ENCODE measurements around the gene MPDZ. TPM values are rescaled to one million over a fixed set of nuclear protein-coding genes. Genes with fewer than 3 reads are reported as not detected.
"Not testable (repeated sequence)": the region's sequence is repeated elsewhere in the genome, so short reads cannot be mapped to it uniquely, and the experiment has no call there.

The MPDZ gene
- total RNA-seq, 4 donors from 2014 or later: 3.2 to 16.6 (median 5.3) TPM

DNA sequence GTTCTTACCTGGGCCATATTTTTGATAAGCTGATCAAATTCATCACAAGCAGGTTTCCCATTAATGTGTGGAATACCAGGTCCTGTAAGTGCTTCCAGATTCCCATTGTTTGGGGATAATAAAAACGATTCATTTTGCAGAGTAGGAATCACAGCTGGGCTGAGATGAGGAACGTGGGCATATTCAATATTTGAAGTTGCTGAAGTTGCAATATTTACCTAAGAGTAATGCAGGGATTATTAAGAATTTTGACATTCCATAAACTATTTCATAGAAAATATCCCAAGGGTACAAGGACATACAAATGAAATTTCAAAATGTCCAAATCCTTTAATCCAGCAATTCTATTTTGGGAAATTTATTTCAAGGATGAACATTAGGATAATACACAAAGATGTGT is 55.1 kb downstream of the MPDZ start:
- Histone ChIP-seq H3K36me3 (no peaks in the 10 kb centered on the region), H3K27me3 (no peaks in the 10 kb centered on the region), H3K27ac (no peak overlapping the region), H3K9me3 (no peaks in the 10 kb centered on the region), H3K4me1 (no peaks in the 10 kb centered on the region), H3K4me3 (no peak overlapping the region)
- no peak for DNase-seq
- 32 to 35% methylated on average over 2 of the region's 2 CpGs for WGBS, 2 donors
- intact Hi-C loops (cut with DNase I): no loop called here
- TF ChIP-seq, protein P1, sequence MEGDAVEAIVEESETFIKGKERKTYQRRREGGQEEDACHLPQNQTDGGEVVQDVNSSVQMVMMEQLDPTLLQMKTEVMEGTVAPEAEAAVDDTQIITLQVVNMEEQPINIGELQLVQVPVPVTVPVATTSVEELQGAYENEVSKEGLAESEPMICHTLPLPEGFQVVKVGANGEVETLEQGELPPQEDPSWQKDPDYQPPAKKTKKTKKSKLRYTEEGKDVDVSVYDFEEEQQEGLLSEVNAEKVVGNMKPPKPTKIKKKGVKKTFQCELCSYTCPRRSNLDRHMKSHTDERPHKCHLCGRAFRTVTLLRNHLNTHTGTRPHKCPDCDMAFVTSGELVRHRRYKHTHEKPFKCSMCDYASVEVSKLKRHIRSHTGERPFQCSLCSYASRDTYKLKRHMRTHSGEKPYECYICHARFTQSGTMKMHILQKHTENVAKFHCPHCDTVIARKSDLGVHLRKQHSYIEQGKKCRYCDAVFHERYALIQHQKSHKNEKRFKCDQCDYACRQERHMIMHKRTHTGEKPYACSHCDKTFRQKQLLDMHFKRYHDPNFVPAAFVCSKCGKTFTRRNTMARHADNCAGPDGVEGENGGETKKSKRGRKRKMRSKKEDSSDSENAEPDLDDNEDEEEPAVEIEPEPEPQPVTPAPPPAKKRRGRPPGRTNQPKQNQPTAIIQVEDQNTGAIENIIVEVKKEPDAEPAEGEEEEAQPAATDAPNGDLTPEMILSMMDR (IDR thresholded peaks at IDR 0.05): no peak
- no peak for TF ChIP-seq POLR2A (IDR thresholded peaks at IDR 0.05)

DNA sequence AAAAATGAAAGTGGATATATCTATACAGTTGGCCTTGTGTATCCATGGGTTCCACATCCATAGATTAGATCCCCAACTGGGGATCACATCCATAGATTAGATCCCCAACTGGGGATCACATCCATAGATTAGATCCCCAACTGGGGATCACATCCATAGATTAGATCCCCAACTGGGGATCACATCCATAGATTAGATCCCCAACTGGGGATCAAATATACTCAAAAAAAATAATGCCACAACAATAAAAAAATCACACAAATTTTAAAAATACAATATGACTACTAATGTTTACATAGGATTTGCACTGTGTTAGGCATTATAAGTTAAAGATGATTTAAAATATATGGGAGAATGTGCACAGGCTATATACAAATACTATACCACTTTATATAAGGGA is 56.8 kb downstream of the MPDZ start:
- intact Hi-C loops (cut with DNase I); H3K27me3 ChIP-seq; H3K27ac ChIP-seq; H3K4me3 ChIP-seq; DNase-seq; H3K9me3 ChIP-seq; H3K36me3 ChIP-seq; H3K4me1 ChIP-seq: not testable (repeated sequence)

DNA sequence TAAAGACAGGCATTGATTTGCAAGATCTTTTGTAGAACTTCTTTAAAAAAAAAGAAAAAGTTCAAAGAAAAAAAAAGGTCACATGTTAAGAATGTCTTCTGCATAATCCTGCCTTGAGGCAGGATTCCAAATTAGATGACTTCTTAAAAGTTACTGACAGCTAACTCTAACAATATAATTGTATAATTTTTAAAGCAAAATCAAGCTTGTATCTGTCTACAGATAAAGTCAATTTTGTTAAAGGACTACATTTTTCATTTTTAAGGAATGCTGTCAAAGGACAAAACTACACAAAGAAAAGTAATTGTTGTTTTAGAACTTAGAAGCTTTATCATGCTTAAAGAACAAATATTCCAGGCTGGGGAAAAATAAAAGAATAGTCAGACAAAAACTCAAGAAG is 57.8 kb downstream of the MPDZ start:
- Histone ChIP-seq H3K27me3 (no peaks in the 10 kb centered on the region), H3K4me3 (no peak overlapping the region), H3K27ac (no peak overlapping the region), H3K36me3 (no peaks in the 10 kb centered on the region), H3K4me1 (no peaks in the 10 kb centered on the region), H3K9me3 (no peaks in the 10 kb centered on the region)
- TF ChIP-seq POLR2A (IDR thresholded peaks at IDR 0.05): no peak
- TF ChIP-seq, protein P1 (IDR thresholded peaks at IDR 0.05): no peak
- intact Hi-C loops (cut with DNase I): no loop called here
- no peak for DNase-seq

DNA sequence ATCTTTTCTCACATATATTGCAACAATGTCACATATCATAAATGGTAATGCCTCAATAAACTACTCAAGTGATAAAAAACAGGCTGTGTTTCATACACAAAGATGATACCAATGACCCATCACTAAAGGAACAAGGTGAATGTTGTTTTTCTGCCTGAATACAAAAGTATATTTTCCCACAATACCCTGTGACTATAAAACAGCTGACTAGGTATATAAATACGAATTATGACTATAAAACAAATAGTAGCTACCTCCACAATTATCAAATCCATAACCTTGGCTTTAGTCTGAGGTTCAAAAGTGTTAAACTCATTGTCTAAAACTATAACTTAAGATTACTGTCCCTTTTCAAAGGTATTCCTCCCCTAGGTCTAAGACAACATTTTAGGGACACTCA is 58.7 kb downstream of the MPDZ start:
- TF ChIP-seq, protein P1 (IDR thresholded peaks at IDR 0.05): no peak
- no peak for TF ChIP-seq POLR2A (IDR thresholded peaks at IDR 0.05)
- 74 to 100% methylated on average over 1 of the region's 1 CpG for WGBS, 2 donors
- DNase-seq: no peak
- no peaks in the 10 kb centered on the region for H3K27me3 ChIP-seq
- no peak overlapping the region for H3K27ac ChIP-seq
- H3K36me3 ChIP-seq: no peaks in the 10 kb centered on the region
- H3K4me3 ChIP-seq: no peak overlapping the region
- H3K4me1 ChIP-seq: no peaks in the 10 kb centered on the region
- intact Hi-C loops (cut with DNase I): no loop called here
- H3K9me3 ChIP-seq: no peaks in the 10 kb centered on the region

DNA sequence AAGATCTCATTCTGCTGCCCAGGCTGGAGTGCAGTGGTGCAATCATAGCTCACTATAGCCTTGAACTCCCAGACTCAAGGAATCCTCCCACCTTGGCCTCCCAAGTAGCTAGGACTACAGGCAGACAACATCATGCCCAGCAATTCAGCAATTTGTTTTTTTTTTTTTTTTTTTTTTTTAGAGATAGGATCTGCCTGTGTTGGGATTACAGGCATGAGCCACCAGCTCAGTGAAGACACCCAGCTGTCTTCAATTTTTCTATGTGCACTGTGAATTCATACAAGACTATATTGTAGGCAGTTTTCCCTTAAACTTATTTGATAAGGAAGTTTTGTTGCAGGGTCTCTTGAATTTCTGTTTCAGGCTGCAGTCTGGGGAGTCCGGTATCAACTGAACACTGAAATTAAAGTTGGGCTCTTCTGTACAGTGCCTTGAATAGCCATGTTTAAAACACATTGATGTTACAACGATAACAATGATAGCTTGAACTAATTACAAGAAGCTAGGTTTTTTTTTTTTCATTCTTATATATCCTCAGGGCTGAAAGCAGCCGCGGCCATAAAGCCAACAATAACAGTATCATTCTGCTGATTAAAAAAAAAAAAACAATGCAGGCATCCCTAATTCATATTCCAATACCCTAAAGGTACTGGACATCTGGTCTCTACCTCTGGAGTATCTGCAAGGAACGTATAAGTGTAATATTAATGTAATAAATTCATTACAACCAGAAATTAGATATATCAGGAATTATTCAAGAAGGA is 63.5 kb downstream of the MPDZ start:
- no peak overlapping the region for H3K27ac ChIP-seq
- no peak overlapping the region for H3K4me3 ChIP-seq
- no peaks in the 10 kb centered on the region for H3K4me1 ChIP-seq
- intact Hi-C loops (cut with DNase I): no loop called here
- TF ChIP-seq, protein P1 (IDR thresholded peaks at IDR 0.05): no peak
- TF ChIP-seq POLR2A (IDR thresholded peaks at IDR 0.05): no peak
- 76 to 85% methylated on average over 5 of the region's 5 CpGs for WGBS, 2 donors
- H3K9me3 ChIP-seq: no peaks in the 10 kb centered on the region
- DNase-seq: no peak
- peaks cover 0 to 12% (median 0%) of the 10 kb centered on the region in 3 donors for H3K36me3 ChIP-seq
- H3K27me3 ChIP-seq: no peaks in the 10 kb centered on the region

DNA sequence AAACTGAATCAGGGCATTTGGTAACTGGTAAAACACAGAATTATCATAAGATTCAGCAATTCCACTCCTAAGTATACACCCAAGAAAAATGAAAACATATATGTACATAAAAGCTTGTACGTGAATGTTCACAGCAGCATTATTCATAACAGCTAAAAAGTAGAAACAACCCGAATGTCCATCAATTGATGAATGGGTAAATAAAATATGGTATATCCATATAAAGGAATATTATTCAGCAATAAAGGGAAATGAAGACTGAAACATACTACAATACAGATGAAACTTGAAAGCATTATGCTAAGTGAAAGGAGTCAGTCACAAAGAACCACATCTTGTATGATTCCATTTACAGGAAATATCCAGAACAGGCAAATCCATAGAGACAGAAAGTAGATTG is 65.5 kb downstream of the MPDZ start:
- no peaks in the 10 kb centered on the region for H3K4me1 ChIP-seq
- 81 to 91% methylated on average over 2 of the region's 2 CpGs for WGBS, 2 donors
- no peak for TF ChIP-seq POLR2A (IDR thresholded peaks at IDR 0.05)
- TF ChIP-seq, protein P1 (IDR thresholded peaks at IDR 0.05): no peak
- DNase-seq: no peak
- H3K4me3 ChIP-seq: no peak overlapping the region
- no peak overlapping the region for H3K27ac ChIP-seq
- no peaks in the 10 kb centered on the region for H3K27me3 ChIP-seq
- H3K36me3 ChIP-seq: peaks cover 0 to 12% (median 0%) of the 10 kb centered on the region in 3 donors
- H3K9me3 ChIP-seq: no peaks in the 10 kb centered on the region
- intact Hi-C loops (cut with DNase I): no loop called here
